Stimulated activated CD8-positive, alpha-beta memory T cell treated with anti-CD3 and anti-CD28 coated beads, Interleukin-15, amount 100 ng/mL, for 1 hour (primary cell): ENCODE measurements around the gene PCDHA9.
"Not testable (repeated sequence)": the region's sequence is repeated elsewhere in the genome, so short reads cannot be mapped to it uniquely, and the experiment has no call there.

ENCODE experiments used
- DNase-seq: peaks from one replicate; pipeline ENCODE4 v3.0.0-alpha.2; 2020; ENCODE audit warnings: low read depth

The PCDHA9 gene

GRCh38 chr5:140848139-140849102 is at the start of gene PCDHA9:
Gene PCDHA9 (plus strand): TSS chr5:140848382. CDS start chr5:140848496, 114 bp downstream.
- DNase-seq, result not testable (repeated sequence)

- DNase-seq, result no peak
Observed at GRCh38 chr5:140800816-140801493, 47.2 kb upstream of the PCDHA9 start, which contains the start of gene PCDHA3. Gene PCDHA3 (plus strand): TSS chr5:140801057.

- DNase-seq, result no peak
Observed at GRCh38 chr5:140801494-140801841, 46.7 kb upstream of the PCDHA9 start.

GRCh38 chr5:140802381-140802780 is 45.8 kb upstream of the PCDHA9 start:
- not testable (repeated sequence) for DNase-seq

GRCh38 chr5:140802781-140803271 is 45.4 kb upstream of the PCDHA9 start:
- no peak for DNase-seq

- DNase-seq, result no peak
Observed at GRCh38 chr5:140806834-140807775, 41.1 kb upstream of the PCDHA9 start, which contains the start of gene PCDHA4. Gene PCDHA4 (plus strand): TSS chr5:140807068.

- DNase-seq, result not testable (repeated sequence)
Observed at GRCh38 chr5:140808241-140808888, 39.8 kb upstream of the PCDHA9 start.

- no peak for DNase-seq
Observed at GRCh38 chr5:140808889-140809291, 39.3 kb upstream of the PCDHA9 start.

- DNase-seq, result no peak
Observed at GRCh38 chr5:140821375-140822280, 26.6 kb upstream of the PCDHA9 start, which contains the start of gene PCDHA5. Gene PCDHA5 (plus strand): TSS chr5:140821613.

GRCh38 chr5:140822281-140822629 is 25.9 kb upstream of the PCDHA9 start:
- DNase-seq, result no peak

GRCh38 chr5:140822969-140823368 is 25.2 kb upstream of the PCDHA9 start:
- DNase-seq, result not testable (repeated sequence)

- no peak for DNase-seq
Observed at GRCh38 chr5:140823475-140823874, 24.7 kb upstream of the PCDHA9 start.

GRCh38 chr5:140827704-140828361 is 20.3 kb upstream of the PCDHA9 start, which contains the start of gene PCDHA6:
Gene PCDHA6 (plus strand): TSS chr5:140827960. CDS start chr5:140828092, 132 bp downstream.
- no peak for DNase-seq

- no peak for DNase-seq
Observed at GRCh38 chr5:140828362-140828737, 19.8 kb upstream of the PCDHA9 start.

- DNase-seq, result not testable (repeated sequence)
Observed at GRCh38 chr5:140829511-140830501, 18.4 kb upstream of the PCDHA9 start.

GRCh38 chr5:140833993-140834392 is 14.2 kb upstream of the PCDHA9 start, which contains the start of gene PCDHA7:
Gene PCDHA7 (plus strand): TSS chr5:140834269. CDS start chr5:140834384, 115 bp downstream.
- DNase-seq, result no peak

GRCh38 chr5:140834439-140835008 is 13.7 kb upstream of the PCDHA9 start:
- DNase-seq, result not testable (repeated sequence)
